Mucosa of descending colon (tissue), 3 donors: Measurements from ENCODE around the gene APOB. TPM values are rescaled to one million over a fixed set of nuclear protein-coding genes. Genes with fewer than 3 reads are reported as not detected.

Source experiments
- ATAC-seq: fragments of 200-7000 bp; cut with Tn5 transposase; one replicate; pipeline ENCODE4 v1.9.1; 2020; ENCODE audit warnings: mild to moderate bottlenecking, moderate library complexity
- DNase-seq, 3 donors: peaks; one replicate each; pipeline ENCODE4 v3.0.0-alpha.2; 2020
- H3K36me3 ChIP-seq: fragments of 200-600 bp; one replicate; pipeline ENCODE4 v1.8.0; 2021; ENCODE audit warnings: low read depth, mild to moderate bottlenecking
- H3K4me1 ChIP-seq: fragments of 200-600 bp; one replicate; pipeline ENCODE4 v1.8.0; 2021; ENCODE audit warnings: low read depth, mild to moderate bottlenecking
- H3K4me3 ChIP-seq: fragments of 200-600 bp; one replicate; pipeline ENCODE4 v1.8.0; 2021; ENCODE audit warnings: mild to moderate bottlenecking
- H3K9me3 ChIP-seq: fragments of 200-600 bp; one replicate; pipeline ENCODE4 v1.8.0; 2021; ENCODE audit warnings: mild to moderate bottlenecking
- intact Hi-C, 2 donors: fragments of 100-400 bp; cut with DNase I in 1 of 2; cut with micrococcal nuclease in 1 of 2; formaldehyde crosslinking; loops; one replicate each; pipeline versions ENCODE4 v1.11.0 to v1.11.1; 2022; cut with DNase I, micrococcal nuclease
- total RNA-seq, 3 donors: library from RNA; stranded (reverse); fragmentation: NEBNext Ultra II Directional in 2 of 3; extraction: Animal tissue kit (Norgen Biotek cat#: 25700) in 2 of 3; gene quantifications; one replicate each; pipeline versions ENCODE4 v1.2.1 to v1.2.4, GENCODE V29; 2021 to 2023
- TF ChIP-seq, protein P1 (sequence below): fragments of 200-600 bp; IDR thresholded peaks from one replicate; pipeline ENCODE4 v1.8.0; 2022; ENCODE audit warnings: antibody characterized with exemption, mild to moderate bottlenecking
- donor health status: DM: no; HTN: no; CAD: no; lungs with moderate emphysema.
- donor health status: DM: no; HTN: no; CAD: no.
- donor health status: DM: no; HTN: yes; CAD: no.

The APOB gene
- total RNA-seq, 3 donors from 2014 or later, result 0.34 to 0.55 (median 0.47) TPM

DNA sequence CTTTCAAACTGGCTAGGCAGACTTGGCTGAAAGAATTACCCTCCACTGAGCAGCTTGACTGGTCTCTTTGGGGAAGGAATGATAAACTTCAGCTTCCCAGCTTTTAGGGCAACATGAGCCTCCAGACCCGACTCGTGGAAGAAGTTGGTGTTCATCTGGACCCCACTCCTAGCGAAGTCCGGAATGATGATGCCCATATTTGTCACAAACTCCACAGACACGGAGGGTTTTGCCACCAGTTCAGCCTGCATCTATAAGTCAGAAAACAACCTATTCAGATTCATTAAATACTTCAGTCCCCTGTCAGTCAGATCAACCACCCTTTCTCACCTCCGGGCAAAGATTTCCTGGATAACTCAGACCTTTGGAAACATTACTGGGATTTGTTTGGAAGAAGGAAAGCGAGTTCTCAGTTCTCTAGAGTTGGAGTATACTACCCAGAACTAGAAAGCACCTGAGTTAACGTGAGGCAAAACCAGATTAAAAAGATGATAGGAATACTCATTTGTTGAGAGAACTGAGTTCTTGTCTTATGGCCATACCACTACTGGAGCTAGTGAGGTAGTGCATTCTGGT lies 21.0 kb downstream of the APOB start:
- no peaks in the 10 kb centered on the region for H3K9me3 ChIP-seq
- TF ChIP-seq, protein P1, sequence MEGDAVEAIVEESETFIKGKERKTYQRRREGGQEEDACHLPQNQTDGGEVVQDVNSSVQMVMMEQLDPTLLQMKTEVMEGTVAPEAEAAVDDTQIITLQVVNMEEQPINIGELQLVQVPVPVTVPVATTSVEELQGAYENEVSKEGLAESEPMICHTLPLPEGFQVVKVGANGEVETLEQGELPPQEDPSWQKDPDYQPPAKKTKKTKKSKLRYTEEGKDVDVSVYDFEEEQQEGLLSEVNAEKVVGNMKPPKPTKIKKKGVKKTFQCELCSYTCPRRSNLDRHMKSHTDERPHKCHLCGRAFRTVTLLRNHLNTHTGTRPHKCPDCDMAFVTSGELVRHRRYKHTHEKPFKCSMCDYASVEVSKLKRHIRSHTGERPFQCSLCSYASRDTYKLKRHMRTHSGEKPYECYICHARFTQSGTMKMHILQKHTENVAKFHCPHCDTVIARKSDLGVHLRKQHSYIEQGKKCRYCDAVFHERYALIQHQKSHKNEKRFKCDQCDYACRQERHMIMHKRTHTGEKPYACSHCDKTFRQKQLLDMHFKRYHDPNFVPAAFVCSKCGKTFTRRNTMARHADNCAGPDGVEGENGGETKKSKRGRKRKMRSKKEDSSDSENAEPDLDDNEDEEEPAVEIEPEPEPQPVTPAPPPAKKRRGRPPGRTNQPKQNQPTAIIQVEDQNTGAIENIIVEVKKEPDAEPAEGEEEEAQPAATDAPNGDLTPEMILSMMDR, result no peak
- DNase-seq, result no peak
- ATAC-seq, result no peak
- intact Hi-C loops, result no loop called here
- H3K4me1 ChIP-seq, result no peaks in the 10 kb centered on the region
- no peaks in the 10 kb centered on the region for H3K36me3 ChIP-seq
- no peak overlapping the region for H3K4me3 ChIP-seq

GRCh38 chr2:21021430-21021829 lies 22.4 kb downstream of the APOB start:
- DNase-seq (no peak), ATAC-seq (no peak)
- intact Hi-C loops, result no loop called here
- Histone ChIP-seq H3K4me3 (no peak overlapping the region), H3K36me3 (no peaks in the 10 kb centered on the region), H3K9me3 (no peaks in the 10 kb centered on the region), H3K4me1 (no peaks in the 10 kb centered on the region)
- TF ChIP-seq, protein P1, result no peak

GRCh38 chr2:21020668-21021288 lies 23.1 kb downstream of the APOB start:
- Histone ChIP-seq H3K36me3 (no peaks in the 10 kb centered on the region), H3K9me3 (no peaks in the 10 kb centered on the region), H3K4me3 (no peak overlapping the region), H3K4me1 (no peaks in the 10 kb centered on the region)
- ATAC-seq, result no peak
- TF ChIP-seq, protein P1, result no peak
- no peak for DNase-seq
- intact Hi-C loops, result no loop called here

- ATAC-seq (no peak), DNase-seq (no peak)
- Histone ChIP-seq H3K4me3 (no peak overlapping the region), H3K36me3 (no peaks in the 10 kb centered on the region), H3K9me3 (no peaks in the 10 kb centered on the region), H3K4me1 (no peaks in the 10 kb centered on the region)
- TF ChIP-seq, protein P1, result no peak
- intact Hi-C loops, result no loop called here
Observed at GRCh38 chr2:21020031-21020667, 23.7 kb downstream of the APOB start.

- TF ChIP-seq, protein P1, result no peak
- intact Hi-C loops, result no loop called here
- Histone ChIP-seq H3K36me3 (no peaks in the 10 kb centered on the region), H3K4me1 (no peaks in the 10 kb centered on the region), H3K9me3 (no peaks in the 10 kb centered on the region), H3K4me3 (no peak overlapping the region)
- DNase-seq (no peak), ATAC-seq (no peak)
Observed at GRCh38 chr2:21019678-21020021, 24.2 kb downstream of the APOB start.
